GM23338 (cell line): ENCODE data around the gene PTPRZ1. TPM values are rescaled to one million over a fixed set of nuclear protein-coding genes. Genes with fewer than 3 reads are reported as not detected.

ENCODE experiments used
- ATAC-seq: fragments of 200-7000 bp; cut with Tn5 transposase; 3 replicates; pipeline ENCODE4 v1.9.1; 2020
- DNase-seq: peaks from one replicate; pipeline ENCODE4 v3.0.0-alpha.2; 2015; ENCODE audit warnings: low spot score
- H2AFZ ChIP-seq: fragments of 200-600 bp; sonication (generic); 2 replicates; pipeline ENCODE4 v1.8.0; 2016; ENCODE audit warnings: antibody characterized with exemption, mild to moderate bottlenecking, moderate library complexity
- H3F3A ChIP-seq: fragments of 200-600 bp; sonication (generic); replicated peaks from 2 replicates; pipeline ENCODE4 v1.8.0; 2017; ENCODE audit warnings: antibody characterized with exemption, mixed run types, low read depth
- H3K27ac ChIP-seq: fragments of 200-600 bp; sonication (generic); 2 replicates; pipeline ENCODE4 v1.6.1; 2016; ENCODE audit warnings: low read depth
- H3K27me3 ChIP-seq: fragments of 200-600 bp; sonication (generic); 2 replicates; pipeline ENCODE4 v1.8.0; 2016; ENCODE audit warnings: mild to moderate bottlenecking, mixed run types, moderate library complexity; ENCODE audit not compliant: insufficient read depth
- H3K36me3 ChIP-seq: fragments of 200-600 bp; sonication (generic); 2 replicates; pipeline ENCODE4 v1.8.0; 2016; ENCODE audit warnings: mild to moderate bottlenecking; ENCODE audit not compliant: insufficient read depth
- H3K4me1 ChIP-seq: fragments of 200-600 bp; sonication (generic); 2 replicates; pipeline ENCODE4 v1.8.0; 2016; ENCODE audit warnings: mild to moderate bottlenecking, moderate library complexity; ENCODE audit not compliant: insufficient read depth
- H3K4me2 ChIP-seq: fragments of 200-600 bp; sonication (generic); 2 replicates; pipeline ENCODE4 v1.7.1; 2017; ENCODE audit warnings: mixed run types
- H3K4me3 ChIP-seq: fragments of 200-600 bp; sonication (generic); 2 replicates; pipeline ENCODE4 v1.6.1; 2016; ENCODE audit warnings: mixed run types
- H3K79me2 ChIP-seq: fragments of 200-600 bp; sonication (generic); replicated peaks from 2 replicates; pipeline ENCODE4 v1.8.0; 2017; ENCODE audit warnings: mild to moderate bottlenecking; ENCODE audit not compliant: insufficient read depth
- H3K9me2 ChIP-seq: fragments of 200-600 bp; sonication (generic); 2 replicates; pipeline ENCODE4 v1.8.0; 2017; ENCODE audit not compliant: insufficient read depth
- H4K20me1 ChIP-seq: fragments of 200-600 bp; sonication (generic); replicated peaks from 2 replicates; pipeline ENCODE4 v1.8.0; 2017; ENCODE audit warnings: mild to moderate bottlenecking; ENCODE audit not compliant: insufficient read depth
- H3K27ac Mint-ChIP-seq: 2 replicates; pipeline ENCODE4 v1.8.0; 2020; ENCODE audit warnings: inconsistent platforms, mild to moderate bottlenecking, moderate library complexity, mixed read lengths
- H3K27me3 Mint-ChIP-seq: 3 replicates; pipeline ENCODE4 v1.8.0; 2022; ENCODE audit warnings: low read depth, mild to moderate bottlenecking, moderate library complexity, mixed read lengths, inconsistent platforms; ENCODE audit not compliant: insufficient read depth, poor library complexity
- H3K36me3 Mint-ChIP-seq: 3 replicates; pipeline ENCODE4 v1.8.0; 2021; ENCODE audit warnings: low read depth, mild to moderate bottlenecking, inconsistent platforms, moderate library complexity, mixed read lengths
- H3K4me1 Mint-ChIP-seq: 3 replicates; pipeline ENCODE4 v1.8.0; 2020; ENCODE audit warnings: mild to moderate bottlenecking, inconsistent platforms, mixed read lengths
- H3K4me3 Mint-ChIP-seq: 3 replicates; pipeline ENCODE4 v1.8.0; 2021; ENCODE audit warnings: moderate library complexity, mild to moderate bottlenecking, inconsistent platforms, mixed read lengths
- H3K9me3 Mint-ChIP-seq: 3 replicates; pipeline ENCODE4 v1.8.0; 2020; ENCODE audit warnings: moderate library complexity, mild to moderate bottlenecking, inconsistent platforms, mixed read lengths
- CREB1 ChIP-seq: fragments of 250-450 bp; sonication (Bioruptor Pico); IDR thresholded peaks from 2 replicates; pipeline ENCODE4 v1.5.0; 2020; ENCODE audit warnings: low read depth, mild to moderate bottlenecking, moderate library complexity
- CTCF ChIP-seq, 2 experiments: fragments of 200-600 bp in 1 of 2; sonication (generic) in 1 of 2; conservative IDR thresholded peaks; 2 replicates each; pipeline versions ENCODE4 v1.5.1 to v1.6.1; 2016 to 2017; ENCODE audit warnings: antibody characterized with exemption in 2 of 2, low read depth in 2 of 2, mild to moderate bottlenecking in 2 of 2, moderate library complexity in 1 of 2
- ETS1 ChIP-seq: IDR thresholded peaks from 2 replicates; pipeline ENCODE4 v1.6.1; 2016; ENCODE audit warnings: antibody characterized with exemption
- EZH2 ChIP-seq: fragments of 200-600 bp; sonication (generic); IDR thresholded peaks from one replicate; pipeline ENCODE4 v1.8.0; 2017; ENCODE audit warnings: antibody characterized with exemption, mild to moderate bottlenecking, low read depth; ENCODE audit not compliant: unreplicated experiment
- EZH2phosphoT487 ChIP-seq: fragments of 200-600 bp; sonication (generic); IDR thresholded peaks from one replicate; pipeline ENCODE4 v1.8.1; 2018; ENCODE audit warnings: antibody characterized with exemption; ENCODE audit not compliant: unreplicated experiment
- JUNB ChIP-seq: IDR thresholded peaks from one replicate; pipeline ENCODE4 v1.6.1; 2016; ENCODE audit warnings: antibody characterized with exemption; ENCODE audit not compliant: unreplicated experiment
- NANOG ChIP-seq: IDR thresholded peaks from 2 replicates; pipeline ENCODE4 v1.6.1; 2016; ENCODE audit warnings: antibody characterized with exemption, borderline replicate concordance
- POLR2AphosphoS5 ChIP-seq: IDR thresholded peaks from 2 replicates; pipeline ENCODE4 v1.6.1; 2016; ENCODE audit warnings: antibody characterized with exemption, low read depth
- REST ChIP-seq: IDR thresholded peaks from one replicate; pipeline ENCODE4 v1.6.1; 2018; ENCODE audit warnings: antibody characterized with exemption; ENCODE audit not compliant: unreplicated experiment
- STAT1 ChIP-seq: IDR thresholded peaks from one replicate; pipeline ENCODE4 v1.6.1; 2016; ENCODE audit warnings: antibody characterized with exemption; ENCODE audit not compliant: unreplicated experiment
- ZNF114 ChIP-seq: fragments of 250-450 bp; sonication (Bioruptor Pico); IDR thresholded peaks from 2 replicates; pipeline ENCODE4 v1.5.0; 2020; ENCODE audit warnings: mild to moderate bottlenecking, moderate library complexity
- ZNF331 ChIP-seq: fragments of 250-450 bp; sonication (Bioruptor Pico); IDR thresholded peaks from 2 replicates; pipeline ENCODE4 v1.5.0; 2020; ENCODE audit warnings: low read depth, mild to moderate bottlenecking, moderate library complexity
- ZNF462 ChIP-seq: fragments of 250-450 bp; sonication (Bioruptor Pico); IDR thresholded peaks from 2 replicates; pipeline ENCODE4 v1.5.0; 2020; ENCODE audit warnings: mild to moderate bottlenecking, moderate library complexity
- polyA plus RNA-seq: library from polyadenylated mRNA; unstranded; fragments of >200 nt; fragmentation: Nextera tagmentation; extraction: Ambion mirVana; gene quantifications from 2 replicates; pipeline ENCODE4 v1.2.1, GENCODE V29; 2016
- total RNA-seq: library from RNA; depleted of rRNA; stranded (reverse); fragments of >200 nt; shearing (Covaris generic); gene quantifications from 2 replicates; pipeline ENCODE4 v1.2.3, GENCODE V29; 2014

Gene PTPRZ1
- total and polyA plus RNA-seq, 2 experiments from 2014 or later, result 160 to 230 TPM

GRCh38 chr7:121874298-121874697 is 1.3 kb downstream of the PTPRZ1 start:
- no peak overlapping the region for H3K27ac ChIP-seq
- Mint-ChIP-seq H3K27ac (peak overlapping the region; percentile 92; the same call in 1 of the 2 replicates), H3K36me3 (peaks cover 35% of the 10 kb centered on the region; the same call in 2 of the 3 replicates)

More at GRCh38 chr7:121874298-121874697, 1.3 kb downstream of the PTPRZ1 start:
- no peaks in the 10 kb centered on the region for H3F3A ChIP-seq
- H2AFZ ChIP-seq, result no peak overlapping the region
- H3K4me3 ChIP-seq, result peak overlapping the region; percentile 86
- no peak for ATAC-seq
- H4K20me1 ChIP-seq, result peaks cover 11% of the 10 kb centered on the region
- peaks cover 35% of the 10 kb centered on the region for H3K4me1 ChIP-seq
- no peak for DNase-seq
- Mint-ChIP-seq H3K4me3 (peak overlapping the region; percentile 92), H3K4me1 (peaks cover 48% of the 10 kb centered on the region), H3K9me3 (no peaks in the 10 kb centered on the region), H3K27me3 (peaks cover 4% of the 10 kb centered on the region)
- no peaks in the 10 kb centered on the region for H3K36me3 ChIP-seq
- no peaks in the 10 kb centered on the region for H3K27me3 ChIP-seq
- H3K79me2 ChIP-seq, result peaks cover 63% of the 10 kb centered on the region
- no peaks in the 10 kb centered on the region for H3K9me2 ChIP-seq
- TF ChIP-seq NANOG, result no peak
- TF ChIP-seq REST, result no peak
- TF ChIP-seq CTCF (conservative IDR thresholded peaks at IDR 0.05; ENCODE audit: low read depth in 2 of 2), result no peak
- TF ChIP-seq EZH2phosphoT487, result no peak
- TF ChIP-seq JUNB, result no peak
- TF ChIP-seq EZH2, result no peak
- TF ChIP-seq POLR2AphosphoS5, result no peak
- TF ChIP-seq ZNF331 (CRISPR knock-in tag), result no peak
- TF ChIP-seq STAT1, result no peak
- TF ChIP-seq CREB1, result no peak
- no peak for TF ChIP-seq ETS1
- TF ChIP-seq ZNF114 (CRISPR knock-in tag), result no peak
- TF ChIP-seq ZNF462, result no peak
- peak overlapping the region; percentile 84 for H3K4me2 ChIP-seq
